CD4-positive, alpha-beta T cell (primary cell): ENCODE data around the gene ZNF428. TPM values are rescaled to one million over a fixed set of nuclear protein-coding genes. Genes with fewer than 3 reads are reported as not detected.

Experiments used
- ATAC-seq: fragments of 200-7000 bp; cut with Tn5 transposase; one replicate; pipeline ENCODE4 v1.10.0; 2022; ENCODE audit warnings: mild to moderate bottlenecking; ENCODE audit not compliant: poor library complexity
- CTCF ChIA-PET: fragments of 350-600 bp; sonication (Branson Sonifier 250); formaldehyde crosslinking; loops from one replicate; lab custom pipeline; 2021; ENCODE audit warnings: antibody characterized with exemption, inconsistent platforms; lab: Charles Lee
- POLR2A ChIA-PET: fragments of 350-600 bp; sonication (Branson Sonifier 250); formaldehyde crosslinking; loops from one replicate; lab custom pipeline; 2021; ENCODE audit warnings: antibody characterized with exemption, inconsistent platforms; lab: Charles Lee
- DNase-seq, 14 experiments: peaks; one replicate each; pipeline ENCODE4 v3.0.0-alpha.2; 2013 to 2020; ENCODE audit warnings: mixed read lengths in 2 of 14
- H3K27ac ChIP-seq, 2 donors: one replicate each; pipeline versions ENCODE4 v1.5.1 to v1.7.0; 2013; ENCODE audit warnings: low read length in 2 of 2, low read depth in 1 of 2, mild to moderate bottlenecking in 1 of 2
- H3K27me3 ChIP-seq, 2 experiments: 1 replicate in 1 of 2; 2 replicates in 1 of 2; pipeline versions ENCODE4 v1.6.1 to v1.7.0; 2013; ENCODE audit warnings: low read length in 2 of 2, control low read depth in 1 of 2, mild to moderate bottlenecking in 1 of 2, moderate library complexity in 1 of 2; ENCODE audit not compliant: insufficient read depth in 2 of 2, control insufficient read depth in 1 of 2
- H3K36me3 ChIP-seq: one replicate; pipeline ENCODE4 v1.6.1; 2013; ENCODE audit warnings: low read length, control low read depth; ENCODE audit not compliant: insufficient read depth
- H3K4me1 ChIP-seq: one replicate; pipeline ENCODE4 v1.6.1; 2013; ENCODE audit warnings: low read length, control low read depth; ENCODE audit not compliant: insufficient read depth
- H3K4me3 ChIP-seq: one replicate; pipeline ENCODE4 v1.5.1; 2013; ENCODE audit warnings: mild to moderate bottlenecking, low read length, moderate library complexity
- H3K9me3 ChIP-seq, 2 experiments: 1 replicate in 1 of 2; 2 replicates in 1 of 2; pipeline versions ENCODE4 v1.6.1 to v1.7.0; 2013; ENCODE audit warnings: low read length in 2 of 2, mild to moderate bottlenecking in 2 of 2, control low read depth in 1 of 2, moderate library complexity in 1 of 2; ENCODE audit not compliant: control insufficient read depth in 1 of 2, insufficient read depth in 1 of 2
- H3K27ac Mint-ChIP-seq: one replicate; pipeline ENCODE4 v1.8.0; 2020; ENCODE audit warnings: mixed read lengths
- H3K27me3 Mint-ChIP-seq: one replicate; pipeline ENCODE4 v1.8.0; 2021; ENCODE audit warnings: mixed read lengths
- H3K36me3 Mint-ChIP-seq: one replicate; pipeline ENCODE4 v1.8.0; 2021; ENCODE audit warnings: low read depth, mixed read lengths
- H3K4me1 Mint-ChIP-seq: one replicate; pipeline ENCODE4 v1.8.0; 2021; ENCODE audit warnings: low read depth, mixed read lengths
- H3K4me3 Mint-ChIP-seq: one replicate; pipeline ENCODE4 v1.8.0; 2020; ENCODE audit warnings: mild to moderate bottlenecking, mixed read lengths
- H3K9me3 Mint-ChIP-seq: one replicate; pipeline ENCODE4 v1.8.0; 2020; ENCODE audit warnings: mixed read lengths
- intact Hi-C, 2 experiments: fragments of 100-400 bp; cut with DNase I in 1 of 2; cut with micrococcal nuclease in 1 of 2; formaldehyde crosslinking; loops; one replicate each; pipeline versions ENCODE4 v1.15.1 to v1.9.0; 2023 to 2025; cut with DNase I, micrococcal nuclease
- total RNA-seq, 174 experiments: library from RNA in 2 of 174; stranded (reverse) in 2 of 174; gene quantifications; one replicate each; pipeline ENCODE4 v1.2.3 and lab custom pipeline; 2021 to 2026
- TF ChIP-seq, protein P1 (sequence below): fragments of 200-600 bp; IDR thresholded peaks from one replicate; pipeline ENCODE4 v1.8.0; 2022; ENCODE audit warnings: antibody characterized with exemption, mild to moderate bottlenecking

Gene ZNF428
- total RNA-seq, 2 experiments from 2014 or later, result 22.3 to 24.8 TPM

DNA sequence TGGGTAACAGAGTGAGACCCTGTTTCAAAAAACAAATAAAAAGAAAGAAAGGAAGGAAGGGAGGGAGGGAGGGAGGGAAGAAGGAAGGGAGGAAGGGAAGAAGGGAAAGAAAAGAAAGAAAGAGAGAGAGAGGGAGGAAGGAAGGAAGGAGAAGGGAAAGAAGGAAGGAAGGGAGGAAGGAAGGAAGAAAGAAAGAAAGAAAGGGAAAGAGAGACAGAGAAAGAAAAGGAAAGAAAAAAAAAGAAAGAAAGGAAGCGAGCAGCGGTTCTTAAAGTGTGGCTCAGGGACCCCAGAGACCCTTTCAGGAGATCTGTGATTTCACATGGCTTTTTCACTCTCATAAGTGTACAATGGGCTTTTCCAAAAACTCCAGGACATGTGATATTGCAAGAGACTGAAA lies 30.1 kb upstream of the ZNF428 start:
- Mint-ChIP-seq H3K27ac (no peak overlapping the region), H3K4me1 (no peaks in the 10 kb centered on the region), H3K9me3 (no peaks in the 10 kb centered on the region), H3K36me3 (peaks cover 37% of the 10 kb centered on the region), H3K27me3 (no peaks in the 10 kb centered on the region), H3K4me3 (no peak overlapping the region)
- DNase-seq (no peak), ATAC-seq (no peak)
- intact Hi-C loops, result no loop called here
- H3K27ac ChIP-seq, result no peak overlapping the region
- H3K9me3 ChIP-seq, result no peaks in the 10 kb centered on the region
- H3K4me3 ChIP-seq, result no peak overlapping the region
- ChIA-PET POLR2A (interaction anchor here (1.3 kb wide), 1 partner anchor 19 kb away, joined by 5 read pairs; no protein-coding TSS in a partner anchor), CTCF (no interaction called here)
- H3K36me3 ChIP-seq, result peaks cover 12% of the 10 kb centered on the region
- H3K27me3 ChIP-seq, result no peaks in the 10 kb centered on the region
- H3K4me1 ChIP-seq, result no peaks in the 10 kb centered on the region
- TF ChIP-seq, protein P1, sequence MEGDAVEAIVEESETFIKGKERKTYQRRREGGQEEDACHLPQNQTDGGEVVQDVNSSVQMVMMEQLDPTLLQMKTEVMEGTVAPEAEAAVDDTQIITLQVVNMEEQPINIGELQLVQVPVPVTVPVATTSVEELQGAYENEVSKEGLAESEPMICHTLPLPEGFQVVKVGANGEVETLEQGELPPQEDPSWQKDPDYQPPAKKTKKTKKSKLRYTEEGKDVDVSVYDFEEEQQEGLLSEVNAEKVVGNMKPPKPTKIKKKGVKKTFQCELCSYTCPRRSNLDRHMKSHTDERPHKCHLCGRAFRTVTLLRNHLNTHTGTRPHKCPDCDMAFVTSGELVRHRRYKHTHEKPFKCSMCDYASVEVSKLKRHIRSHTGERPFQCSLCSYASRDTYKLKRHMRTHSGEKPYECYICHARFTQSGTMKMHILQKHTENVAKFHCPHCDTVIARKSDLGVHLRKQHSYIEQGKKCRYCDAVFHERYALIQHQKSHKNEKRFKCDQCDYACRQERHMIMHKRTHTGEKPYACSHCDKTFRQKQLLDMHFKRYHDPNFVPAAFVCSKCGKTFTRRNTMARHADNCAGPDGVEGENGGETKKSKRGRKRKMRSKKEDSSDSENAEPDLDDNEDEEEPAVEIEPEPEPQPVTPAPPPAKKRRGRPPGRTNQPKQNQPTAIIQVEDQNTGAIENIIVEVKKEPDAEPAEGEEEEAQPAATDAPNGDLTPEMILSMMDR, result no peak

DNA sequence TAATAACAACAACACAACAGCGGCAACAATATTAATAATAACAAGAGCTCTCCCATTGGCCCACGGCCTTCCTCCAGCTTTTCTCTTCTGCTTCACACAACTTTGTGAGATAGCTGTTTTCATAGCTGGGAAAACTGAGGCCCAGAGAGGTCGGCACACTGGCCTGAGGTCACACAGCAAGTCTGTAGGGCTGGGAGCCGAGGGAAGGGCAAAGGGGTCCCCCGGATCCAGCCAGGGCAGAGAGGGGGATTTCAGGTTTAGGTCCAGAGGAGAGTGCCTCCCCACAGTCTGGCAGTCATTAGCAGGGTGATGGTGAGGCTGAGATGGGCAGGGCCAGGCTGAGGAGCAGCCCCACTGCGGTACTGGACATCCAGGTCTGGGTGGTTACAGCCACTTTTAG lies 29.2 kb upstream of the ZNF428 start:
- DNase-seq (no peak), ATAC-seq (no peak)
- Mint-ChIP-seq H3K27ac (no peak overlapping the region), H3K4me1 (no peaks in the 10 kb centered on the region), H3K27me3 (no peaks in the 10 kb centered on the region), H3K9me3 (no peaks in the 10 kb centered on the region), H3K4me3 (no peak overlapping the region), H3K36me3 (peaks cover 31% of the 10 kb centered on the region)
- intact Hi-C loops, result no loop called here
- no peak overlapping the region for H3K27ac ChIP-seq
- H3K9me3 ChIP-seq, result no peaks in the 10 kb centered on the region
- peaks cover 7% of the 10 kb centered on the region for H3K36me3 ChIP-seq
- H3K4me1 ChIP-seq, result no peaks in the 10 kb centered on the region
- H3K27me3 ChIP-seq, result no peaks in the 10 kb centered on the region
- no peak overlapping the region for H3K4me3 ChIP-seq
- POLR2A ChIA-PET, result no interaction called here
- CTCF ChIA-PET, result interaction anchor here (0.6 kb wide), 1 partner anchor 77 kb away, joined by 5 read pairs; no protein-coding TSS in a partner anchor
- TF ChIP-seq, protein P1, result no peak

DNA sequence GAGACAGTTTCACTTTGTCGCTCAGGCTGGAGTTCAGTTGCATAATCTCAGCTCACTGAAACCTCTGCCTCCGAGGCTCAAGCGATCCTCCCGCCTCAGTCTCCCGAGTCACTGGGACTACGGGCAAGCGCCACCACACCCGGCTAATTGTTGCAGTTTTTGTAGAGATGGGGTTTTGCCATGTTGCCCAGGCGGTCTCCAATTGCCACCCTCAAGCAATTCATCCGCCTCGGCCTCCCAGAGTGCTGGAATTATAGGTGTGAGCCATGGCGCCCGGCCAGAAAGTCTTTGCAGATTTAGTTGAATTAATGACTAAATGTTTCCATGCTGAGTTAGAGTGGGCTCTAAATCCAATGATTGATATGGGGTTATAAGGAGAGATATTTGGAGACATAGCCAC lies 24.8 kb upstream of the ZNF428 start:
- H3K4me3 Mint-ChIP-seq, result no peak overlapping the region
- Histone ChIP-seq H3K36me3 (peaks cover 2% of the 10 kb centered on the region), H3K9me3 (peaks cover 0 to 4% of the 10 kb centered on the region in 2 experiments), H3K4me1 (peaks cover 10% of the 10 kb centered on the region), H3K27me3 (peaks cover 0 to under 1% of the 10 kb centered on the region in 2 experiments), H3K4me3 (no peak overlapping the region), H3K27ac (no peak overlapping the region)
- ATAC-seq, result no peak
- ChIA-PET CTCF (no interaction called here), POLR2A (no interaction called here)
- intact Hi-C loops, result no loop called here
- peaks cover 5% of the 10 kb centered on the region for H3K27me3 Mint-ChIP-seq
- H3K4me1 Mint-ChIP-seq, result peaks cover 5% of the 10 kb centered on the region
- no peak for DNase-seq
- TF ChIP-seq, protein P1, result no peak
- H3K36me3 Mint-ChIP-seq, result peaks cover 18% of the 10 kb centered on the region
- no peak overlapping the region for H3K27ac Mint-ChIP-seq
- no peaks in the 10 kb centered on the region for H3K9me3 Mint-ChIP-seq
